ENCODE data around the gene CDKN3.
"Not testable (repeated sequence)": the region's sequence is repeated elsewhere in the genome, so short reads cannot be mapped to it uniquely, and the experiment has no call there.

Gene CDKN3

GRCh38 chr14:54369343-54369742 is 27.5 kb upstream of the CDKN3 start:
- DNase-seq (ENCODE audit: low read depth) = no peak
- H3K4me3 ChIP-seq (ENCODE audit: low read depth, low read length) = no peak overlapping the region
- TF ChIP-seq CTCF (IDR thresholded peaks at IDR 0.05; ENCODE audit: control insufficient read depth, extremely low read depth, insufficient read depth) = no peak

GRCh38 chr14:54370323-54371198 is 26.2 kb upstream of the CDKN3 start:
- no peak for TF ChIP-seq CTCF (IDR thresholded peaks at IDR 0.05; ENCODE audit: control insufficient read depth, extremely low read depth, insufficient read depth)
- no peak for DNase-seq (ENCODE audit: low read depth)
- no peak overlapping the region for H3K4me3 ChIP-seq (ENCODE audit: low read depth, low read length)

- no peak for TF ChIP-seq CTCF (IDR thresholded peaks at IDR 0.05; ENCODE audit: control insufficient read depth, extremely low read depth, insufficient read depth)
- no peak for DNase-seq (ENCODE audit: low read depth)
- no peak overlapping the region for H3K4me3 ChIP-seq (ENCODE audit: low read depth, low read length)
Measured at GRCh38 chr14:54374117-54374884, 22.5 kb upstream of the CDKN3 start.

GRCh38 chr14:54377501-54377900 is 19.3 kb upstream of the CDKN3 start:
- no peak for DNase-seq (ENCODE audit: low read depth)
- H3K4me3 ChIP-seq (ENCODE audit: low read depth, low read length) = no peak overlapping the region
- no peak for TF ChIP-seq CTCF (IDR thresholded peaks at IDR 0.05; ENCODE audit: control insufficient read depth, extremely low read depth, insufficient read depth)

- H3K4me3 ChIP-seq (ENCODE audit: low read depth, low read length); DNase-seq (ENCODE audit: low read depth): not testable (repeated sequence)
Measured at GRCh38 chr14:54378893-54379292, 17.9 kb upstream of the CDKN3 start.

GRCh38 chr14:54380558-54380957 is 16.2 kb upstream of the CDKN3 start:
- DNase-seq (ENCODE audit: low read depth) = not testable (repeated sequence)

GRCh38 chr14:54381821-54382220 is 15.0 kb upstream of the CDKN3 start:
- no peak for DNase-seq (ENCODE audit: low read depth)
- H3K4me3 ChIP-seq (ENCODE audit: low read depth, low read length) = no peak overlapping the region
- no peak for TF ChIP-seq CTCF (IDR thresholded peaks at IDR 0.05; ENCODE audit: control insufficient read depth, extremely low read depth, insufficient read depth)

More at GRCh38 chr14:54380558-54380957, 16.2 kb upstream of the CDKN3 start:
- H3K4me3 ChIP-seq (ENCODE audit: low read depth, low read length) = not testable (repeated sequence)

Data from LNCaP clone FGC (cell line).